CD4-positive, alpha-beta T cell treated with Interleukin-6 at 100 ng/mL for 8 hours (primary cell): ENCODE measurements around the gene AGBL3.

Experiments
- DNase-seq: peaks from one replicate; pipeline ENCODE4 v3.0.0-alpha.2; 2020; ENCODE audit warnings: mixed read lengths, low spot score

Gene AGBL3

DNA sequence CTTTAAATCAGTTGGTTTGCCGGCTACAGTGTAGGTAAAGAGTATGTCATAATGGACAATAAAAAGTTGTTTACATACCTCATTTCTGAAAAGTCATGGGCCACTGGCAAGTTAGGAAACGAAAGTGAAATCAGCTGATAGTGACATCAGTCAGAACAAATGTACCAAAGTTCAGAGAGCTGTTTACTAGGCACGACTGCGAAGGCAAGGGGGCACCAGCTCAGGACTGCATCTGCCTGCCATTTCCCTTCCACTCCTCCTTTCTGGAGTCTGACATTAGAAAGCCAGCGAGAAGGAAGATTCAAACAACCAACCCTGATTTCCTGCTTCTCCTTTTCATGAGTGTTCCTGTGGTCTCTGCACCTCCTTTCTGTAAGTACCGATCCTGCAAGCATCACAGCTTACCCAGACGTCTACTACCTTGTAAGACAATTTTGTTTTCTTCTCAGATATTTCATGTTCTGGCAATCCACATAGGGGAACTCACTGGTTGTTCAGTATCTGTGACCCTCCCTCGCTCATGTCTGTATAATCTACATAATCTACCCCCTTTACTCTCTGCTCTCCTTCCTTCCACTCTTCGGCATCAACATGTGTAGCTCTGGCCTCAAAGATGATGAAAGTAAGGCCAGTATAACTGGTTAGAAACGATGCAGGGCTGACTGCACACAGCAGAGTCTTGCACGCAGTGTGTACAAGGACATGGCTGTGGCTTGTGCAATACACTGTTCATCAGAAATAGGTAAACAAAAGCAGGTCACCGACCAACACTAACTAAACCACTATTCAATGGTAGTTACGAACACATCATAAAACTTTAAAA, 161.8 kb downstream of the AGBL3 start, which contains the start of gene TMEM140:
Gene TMEM140 (plus strand): TSS at position 174 of the 823 bp plus-strand sequence. CDS start 16,370 bp downstream, outside the sequence.
- peak; percentile 74 for DNase-seq

DNA sequence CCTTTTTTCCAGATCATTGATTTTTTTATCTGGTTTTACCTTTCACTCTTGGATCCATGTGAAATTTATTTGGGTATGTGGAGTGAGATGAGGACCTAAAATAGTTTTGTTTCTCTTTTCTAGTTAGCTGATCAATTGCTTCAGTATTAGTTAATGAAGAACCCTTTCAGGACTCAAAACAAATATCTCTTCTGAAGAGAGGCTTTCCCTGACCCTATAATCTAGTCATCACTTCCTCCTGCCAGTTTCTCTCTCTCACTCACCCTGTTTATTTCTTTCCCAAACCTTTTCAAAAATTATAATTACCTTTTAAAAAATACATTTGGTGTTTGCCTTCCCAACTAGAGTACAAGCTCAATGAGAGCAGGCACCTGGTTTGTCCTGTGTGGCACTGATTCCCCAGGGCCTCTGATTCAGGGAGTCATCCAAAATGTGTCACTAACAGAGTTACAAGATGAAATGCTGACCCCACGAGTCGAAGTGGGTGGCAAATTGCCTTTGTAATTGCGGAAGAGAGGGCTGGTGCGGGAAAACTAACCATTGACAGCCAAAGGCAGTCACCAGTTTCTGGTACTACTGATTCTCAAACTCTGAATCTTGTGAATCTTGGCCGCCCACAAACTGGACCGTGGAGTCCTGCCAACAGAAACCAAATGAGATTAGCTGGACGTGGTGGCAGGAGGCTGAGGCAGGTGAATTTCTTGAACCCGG, 163.9 kb downstream of the AGBL3 start:
- DNase-seq: no peak

DNA sequence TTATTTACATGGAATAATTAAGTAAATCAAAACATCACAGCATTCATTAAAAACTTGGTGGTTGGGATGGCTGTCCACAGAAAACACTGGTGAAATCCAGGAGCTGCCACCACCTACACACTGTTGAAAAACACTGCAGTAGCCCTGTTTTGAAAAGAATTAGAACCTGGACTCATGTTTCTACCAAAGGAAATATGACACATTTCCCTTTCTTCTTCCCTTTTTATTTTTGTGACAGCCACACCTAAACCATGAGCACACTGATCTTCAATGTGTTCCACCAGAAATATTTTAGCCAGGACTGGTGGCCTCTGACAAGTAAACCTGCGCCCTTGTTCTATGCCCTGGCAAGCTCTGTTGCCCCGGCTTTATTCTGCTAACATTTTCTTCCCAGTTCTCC, 164.8 kb downstream of the AGBL3 start:
- no peak for DNase-seq

DNA sequence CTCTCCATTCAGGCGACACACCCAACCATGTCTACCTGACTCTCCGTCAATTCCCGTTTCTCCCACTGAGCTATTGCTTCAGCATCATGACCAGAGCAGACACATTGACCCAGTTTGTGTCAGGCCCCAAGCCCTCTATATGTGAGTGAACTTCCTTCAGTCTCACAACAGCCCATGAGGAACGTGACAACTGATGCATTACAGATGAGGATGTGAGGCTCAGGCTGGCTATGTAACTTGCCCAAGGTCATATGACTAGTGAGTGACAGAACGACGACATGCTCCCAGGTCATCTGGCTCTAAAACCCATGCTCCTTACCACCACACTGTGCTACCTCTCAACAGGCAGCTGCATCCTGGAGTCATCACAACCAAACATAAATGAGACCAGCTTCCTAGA, 165.2 kb downstream of the AGBL3 start:
- no peak for DNase-seq

DNA sequence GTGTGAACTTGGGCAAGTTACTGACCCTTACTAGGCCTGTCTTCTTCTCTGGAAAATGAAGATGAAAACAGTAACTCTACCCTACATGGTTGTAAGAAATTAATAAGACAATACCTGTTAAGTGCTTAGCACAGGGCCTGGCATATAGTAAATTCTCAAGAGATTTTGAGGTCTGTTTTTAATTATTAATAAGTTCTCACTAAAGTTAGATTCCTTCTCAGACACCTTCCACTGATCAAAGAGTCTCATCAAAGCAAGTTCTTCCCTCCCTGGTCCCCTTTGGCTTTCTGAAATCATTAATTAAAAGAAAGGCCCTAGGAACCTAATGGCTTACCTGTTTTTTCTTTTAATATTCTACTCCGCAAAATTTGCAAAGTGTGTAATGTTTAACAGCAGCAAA, 166.1 kb downstream of the AGBL3 start:
- DNase-seq: no peak

DNA sequence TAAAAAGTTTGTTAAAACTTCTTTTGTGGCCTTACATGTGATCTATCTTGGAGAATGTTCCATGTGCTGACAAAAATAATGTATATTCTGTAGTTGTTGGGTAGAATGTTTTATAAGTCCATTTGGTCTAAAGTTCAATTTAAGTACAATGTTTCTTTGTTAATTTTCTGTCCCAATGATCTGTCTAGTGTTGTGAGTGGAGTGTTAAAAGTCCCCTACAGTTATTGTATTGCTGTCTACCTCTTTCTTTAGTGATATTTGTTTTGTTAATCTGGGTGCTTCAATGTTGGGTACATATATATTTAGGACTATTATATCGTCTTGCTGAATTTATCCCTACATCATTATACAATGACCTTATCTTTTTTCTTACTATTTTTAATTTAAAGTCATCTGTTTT, 168.4 kb downstream of the AGBL3 start:
- DNase-seq: no peak

DNA sequence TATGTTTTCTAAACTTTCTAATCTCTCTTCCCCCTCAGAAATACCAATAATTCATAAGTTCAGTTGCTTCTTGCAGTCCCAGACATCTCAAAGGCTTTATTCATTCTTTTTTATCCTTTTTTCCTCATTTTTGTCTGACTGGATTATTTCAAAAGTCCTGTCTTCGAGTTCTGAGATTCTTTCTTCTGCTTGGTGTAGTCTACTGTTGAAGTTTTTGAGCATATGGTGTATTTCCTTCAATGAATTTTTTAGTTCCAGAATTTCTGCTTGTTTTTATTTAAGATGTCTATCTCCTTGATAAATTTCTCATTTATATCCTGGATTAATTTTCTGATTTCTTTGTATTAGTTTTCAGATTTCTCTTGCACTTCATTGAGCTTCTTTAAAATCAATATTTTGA, 170.0 kb downstream of the AGBL3 start:
- no peak for DNase-seq

DNA sequence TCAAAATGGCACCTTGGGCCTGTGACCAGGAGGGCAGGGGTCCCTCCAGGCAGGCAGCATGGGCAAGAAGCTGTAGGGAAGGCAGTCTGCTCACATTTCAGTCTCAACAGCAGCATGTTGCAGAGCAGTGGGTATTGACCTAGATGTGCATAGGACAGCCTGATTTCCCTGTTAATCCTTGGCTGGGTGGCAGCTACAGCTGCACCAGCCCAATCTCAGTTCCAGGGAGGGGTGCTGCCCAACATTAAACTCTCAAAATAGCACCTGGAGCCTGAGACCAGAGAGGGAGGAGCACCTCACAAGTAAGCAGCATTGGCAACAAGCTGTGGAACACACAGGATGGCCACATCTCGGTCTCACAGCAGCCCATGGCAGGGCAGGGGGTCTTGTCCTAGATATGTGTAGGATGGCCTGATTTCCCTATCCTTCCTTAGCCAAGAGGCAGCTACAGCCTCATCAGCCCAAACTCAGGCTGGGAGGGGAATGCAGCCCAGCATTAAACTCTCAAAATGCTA, 171.9 kb downstream of the AGBL3 start:
- no peak for DNase-seq

DNA sequence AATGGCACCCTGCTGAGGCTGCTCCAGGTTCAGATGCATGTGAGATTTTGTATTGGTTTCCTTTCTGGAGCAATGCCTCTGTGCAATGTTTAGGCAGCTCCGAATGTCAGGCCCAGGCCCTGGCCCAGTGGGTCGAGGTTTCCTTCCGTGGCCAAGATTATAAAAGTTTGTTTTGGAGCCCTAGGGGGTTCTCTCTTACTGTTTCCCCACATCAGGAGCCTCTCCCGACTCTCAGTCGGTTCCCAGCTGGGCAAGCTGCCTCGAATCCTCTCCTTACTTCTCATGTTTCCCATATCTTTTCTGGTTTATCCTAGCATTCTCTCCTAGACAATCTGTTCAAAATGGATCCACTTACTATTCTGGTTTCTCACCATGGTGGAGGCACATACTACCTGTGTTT, 172.6 kb downstream of the AGBL3 start:
- no peak for DNase-seq

DNA sequence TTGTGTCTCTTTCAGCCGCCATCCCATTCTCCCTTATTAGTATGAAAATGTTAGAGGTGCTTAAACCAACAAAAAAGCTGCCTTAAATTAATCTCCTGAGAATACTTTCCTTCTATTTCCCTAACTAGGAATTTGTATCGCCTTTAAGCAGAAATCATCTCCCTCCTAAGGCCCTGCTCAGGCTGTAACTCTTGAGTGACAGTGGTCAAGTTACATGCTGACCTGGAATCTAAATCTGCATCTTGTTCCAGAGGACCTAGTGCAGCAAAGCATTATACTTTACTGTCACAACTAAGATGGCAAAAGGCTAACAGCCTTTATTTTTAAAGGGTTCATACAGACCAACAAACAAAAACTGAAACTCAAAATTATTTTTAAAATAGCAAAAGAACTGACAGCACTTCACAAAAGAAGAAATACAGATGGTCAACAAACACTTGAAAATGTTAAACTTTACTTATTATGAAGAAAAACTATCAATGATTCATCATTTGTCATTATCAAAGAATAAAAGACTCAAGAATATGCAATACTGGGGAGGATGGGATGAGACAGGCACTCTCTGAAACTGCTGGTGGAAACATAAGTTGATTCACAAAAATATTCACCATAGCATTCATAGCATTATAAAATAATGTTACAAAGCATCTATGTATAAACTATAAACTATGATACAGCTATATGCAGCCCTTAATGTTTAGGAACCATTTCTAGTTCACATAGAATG, 173.2 kb downstream of the AGBL3 start:
- DNase-seq: no peak

DNA sequence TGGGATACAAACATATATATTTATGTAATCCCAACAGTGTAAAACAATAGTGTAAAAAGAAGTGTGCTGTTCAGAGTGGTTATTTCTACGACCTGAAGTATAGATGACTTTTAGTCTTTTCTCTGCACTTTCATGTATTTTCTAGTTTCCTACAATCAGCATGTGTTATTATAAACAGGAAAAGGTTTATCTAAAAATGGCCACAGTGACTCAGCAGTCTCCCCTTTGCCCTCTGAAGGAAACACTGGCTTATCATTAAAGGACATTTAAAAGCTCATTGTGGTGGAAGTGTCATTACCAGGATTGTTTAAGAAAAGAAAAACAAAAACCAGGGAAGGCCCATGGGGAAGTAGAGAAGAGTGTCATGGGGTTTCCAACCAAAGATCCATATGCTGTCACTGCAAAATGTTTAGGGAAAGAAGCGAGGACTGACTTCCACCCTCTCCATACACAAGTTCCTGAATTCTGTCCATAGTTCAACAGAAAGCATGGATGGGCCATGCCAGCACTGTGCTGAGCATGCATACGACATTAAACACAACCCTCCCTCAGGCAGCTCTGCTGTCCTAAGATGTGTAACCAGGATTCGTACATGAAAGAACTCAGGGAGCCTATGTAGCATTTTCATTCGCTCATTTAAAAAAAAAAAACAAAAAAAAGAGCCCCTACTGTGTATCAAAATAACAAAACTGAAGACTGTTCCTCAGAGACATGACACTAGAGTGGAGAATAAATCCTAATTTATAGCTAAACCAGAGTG, 174.0 kb downstream of the AGBL3 start:
- DNase-seq: no peak

DNA sequence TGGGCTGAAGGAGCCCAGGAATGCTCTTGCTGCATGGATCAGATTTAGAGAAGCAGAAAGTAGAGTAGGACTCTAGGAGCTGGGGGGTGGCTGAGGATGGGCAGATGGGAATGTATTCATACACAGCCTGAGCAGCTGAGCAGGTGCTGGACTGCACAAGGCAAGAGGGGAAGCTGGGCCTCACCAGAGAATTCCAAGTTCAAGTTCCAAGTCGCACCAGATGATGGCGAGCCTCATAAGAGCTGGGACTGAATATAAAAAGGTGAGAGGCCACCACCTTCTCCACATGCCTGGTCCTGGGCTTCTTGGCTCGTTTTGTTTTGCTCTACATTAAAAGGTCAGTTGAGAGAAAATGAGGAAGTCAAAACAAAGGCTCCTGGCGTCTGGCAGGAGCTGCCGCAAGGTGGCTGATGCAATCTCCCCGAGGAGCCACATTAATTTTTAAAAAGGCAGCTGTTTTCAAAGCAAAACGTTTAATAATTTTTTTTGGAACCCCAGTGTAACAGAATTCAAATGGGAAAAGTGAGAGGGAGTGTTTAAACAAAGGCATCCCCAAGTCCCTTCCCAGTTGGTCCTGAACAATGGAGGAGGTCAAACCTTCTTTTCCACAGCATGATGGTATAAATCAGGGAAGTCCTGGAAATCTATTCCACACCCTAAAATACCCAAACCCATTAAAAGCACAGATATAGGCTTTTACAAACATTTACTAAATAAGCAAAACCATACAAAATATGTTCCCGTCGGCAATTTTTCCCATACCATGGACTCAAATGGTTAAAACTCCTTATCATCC, 174.7 kb downstream of the AGBL3 start:
- no peak for DNase-seq

DNA sequence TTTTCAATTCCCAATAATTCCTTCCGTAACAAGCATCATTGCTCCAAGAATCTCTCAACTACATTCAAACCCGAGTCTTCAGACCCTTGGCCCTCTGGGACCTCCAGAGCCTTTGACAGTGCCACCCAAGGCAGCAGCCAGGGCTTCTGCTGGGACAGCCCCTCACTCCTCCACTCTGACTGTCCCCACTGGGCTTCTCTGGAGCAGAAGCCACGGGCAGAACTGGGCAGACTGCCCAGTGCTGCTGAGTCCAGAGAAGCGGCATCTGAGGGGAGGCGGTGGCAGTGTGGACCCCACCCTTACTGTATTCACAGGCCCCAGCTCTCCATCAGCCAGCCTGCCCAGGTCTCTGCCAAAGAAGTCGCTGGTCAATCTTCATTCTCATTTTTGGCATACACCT, 175.4 kb downstream of the AGBL3 start:
- DNase-seq: no peak

DNA sequence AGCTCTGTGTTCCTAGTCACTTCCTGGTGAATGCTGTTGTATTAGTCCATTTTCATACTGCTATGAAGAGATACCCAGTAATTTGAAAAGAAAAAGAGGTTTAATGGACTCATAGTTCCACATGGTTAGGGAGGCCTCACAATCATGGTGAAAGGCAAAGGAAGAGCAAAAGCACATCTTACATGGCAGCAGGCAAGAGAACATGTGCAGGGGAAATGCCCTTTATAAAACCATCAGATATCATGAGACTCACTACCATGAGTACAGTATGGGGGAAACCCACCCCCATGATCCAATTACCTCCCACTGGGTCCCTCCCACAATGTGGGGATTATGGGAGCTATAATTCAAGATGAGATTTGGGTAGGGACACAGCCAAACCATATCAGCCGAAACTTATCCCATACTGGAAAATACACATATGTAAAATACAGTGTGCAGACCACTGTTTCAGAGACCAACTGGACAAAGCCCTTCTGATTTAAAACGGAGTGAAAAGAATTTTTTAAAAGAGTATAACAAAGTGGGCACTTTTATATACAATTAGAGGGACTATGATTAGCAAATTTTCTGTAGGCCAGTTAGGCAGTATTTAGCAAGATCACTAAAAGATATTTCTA, 176.2 kb downstream of the AGBL3 start:
- no peak for DNase-seq

DNA sequence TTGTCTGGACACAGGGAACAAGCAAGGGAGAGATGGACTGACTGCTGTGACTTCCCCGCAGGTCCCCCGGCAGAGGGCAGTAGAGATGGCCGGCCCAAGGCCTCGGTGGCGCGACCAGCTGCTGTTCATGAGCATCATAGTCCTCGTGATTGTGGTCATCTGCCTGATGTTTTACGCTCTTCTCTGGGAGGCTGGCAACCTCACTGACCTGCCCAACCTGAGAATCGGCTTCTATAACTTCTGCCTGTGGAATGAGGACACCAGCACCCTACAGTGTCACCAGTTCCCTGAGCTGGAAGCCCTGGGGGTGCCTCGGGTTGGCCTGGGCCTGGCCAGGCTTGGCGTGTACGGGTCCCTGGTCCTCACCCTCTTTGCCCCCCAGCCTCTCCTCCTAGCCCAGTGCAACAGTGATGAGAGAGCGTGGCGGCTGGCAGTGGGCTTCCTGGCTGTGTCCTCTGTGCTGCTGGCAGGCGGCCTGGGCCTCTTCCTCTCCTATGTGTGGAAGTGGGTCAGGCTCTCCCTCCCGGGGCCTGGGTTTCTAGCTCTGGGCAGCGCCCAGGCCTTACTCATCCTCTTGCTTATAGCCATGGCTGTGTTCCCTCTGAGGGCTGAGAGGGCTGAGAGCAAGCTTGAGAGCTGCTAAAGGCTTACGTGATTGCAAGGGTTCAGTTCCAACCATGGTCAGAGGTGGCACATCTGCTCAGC, 178.2 kb downstream of the AGBL3 start:
- DNase-seq: no peak

DNA sequence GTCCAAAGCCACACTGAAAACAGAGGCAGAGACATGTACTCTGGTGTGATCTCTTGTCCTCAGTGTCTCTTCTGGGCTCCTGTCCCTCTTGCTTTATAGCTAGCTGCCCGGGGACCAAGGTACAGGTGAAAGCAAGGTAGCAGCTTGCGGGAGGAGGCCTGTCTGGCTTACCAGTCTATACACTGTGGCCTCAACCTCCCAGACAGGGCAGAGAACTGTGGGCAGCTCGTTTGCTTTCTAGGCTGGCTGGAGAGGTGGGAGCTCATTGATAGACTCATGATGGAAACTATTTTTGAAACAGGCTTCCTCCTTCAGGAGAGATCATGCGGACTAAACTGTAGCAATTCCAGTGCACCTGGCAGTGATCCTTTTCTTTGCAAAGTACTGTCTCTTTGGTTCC, 179.6 kb downstream of the AGBL3 start:
- DNase-seq: no peak

DNA sequence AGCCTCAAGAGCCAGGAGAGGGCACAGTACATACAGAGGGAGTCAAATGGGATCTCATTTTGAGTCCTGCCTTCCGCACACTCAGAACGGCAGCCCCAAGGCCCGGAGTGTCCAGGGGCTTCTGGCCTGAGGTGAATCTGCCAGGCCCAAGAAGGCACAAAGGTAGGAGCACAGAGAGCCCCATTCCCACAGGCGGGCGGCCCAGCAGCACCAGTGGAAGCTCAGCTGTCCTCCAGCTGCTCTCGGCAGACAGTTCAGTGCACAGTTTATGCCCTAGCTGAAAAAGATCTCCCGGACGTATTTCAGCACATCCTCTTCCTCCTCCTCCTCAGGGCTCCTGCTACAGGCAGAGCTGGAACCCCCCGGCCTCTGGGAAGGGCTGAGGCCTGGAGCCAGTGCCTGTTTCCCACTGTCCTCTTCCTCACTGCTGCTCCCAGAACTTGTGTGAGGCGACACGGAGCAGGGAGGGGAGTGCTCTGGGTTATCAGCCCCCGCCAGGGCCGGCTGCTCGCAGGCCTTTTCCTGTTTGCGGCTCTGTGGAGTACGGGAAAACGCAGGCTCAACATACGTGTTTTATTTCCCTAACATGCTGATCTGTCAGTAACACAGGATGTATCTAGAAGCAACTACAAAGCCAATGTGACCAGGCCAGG, 180.2 kb downstream of the AGBL3 start:
- no peak for DNase-seq

DNA sequence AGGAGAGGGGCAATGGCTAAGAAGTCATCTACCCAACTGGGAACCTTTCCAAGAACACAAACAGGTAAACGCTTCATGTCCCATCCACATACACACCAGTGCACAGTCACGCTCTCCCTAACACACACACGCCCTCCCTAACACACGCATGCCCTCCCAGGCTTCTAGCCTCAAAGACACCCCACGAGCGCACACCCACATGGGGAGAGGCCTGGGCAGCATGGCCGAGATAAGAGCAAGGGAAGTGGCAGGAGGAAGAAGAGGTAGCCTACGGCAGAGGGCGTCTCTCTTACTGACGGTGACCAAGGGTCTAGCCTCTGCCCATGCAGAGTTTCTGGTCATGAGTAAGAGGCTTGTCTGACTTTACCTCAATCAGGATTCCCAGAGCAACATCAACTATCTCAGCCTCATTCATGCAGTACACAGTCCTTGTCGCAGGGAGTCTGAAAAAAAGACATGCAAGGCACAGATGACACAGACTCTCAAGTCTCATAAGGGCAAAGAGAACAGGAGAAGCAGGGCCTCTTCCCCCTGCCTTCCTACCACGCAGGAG, 181.1 kb downstream of the AGBL3 start:
- DNase-seq: no peak

DNA sequence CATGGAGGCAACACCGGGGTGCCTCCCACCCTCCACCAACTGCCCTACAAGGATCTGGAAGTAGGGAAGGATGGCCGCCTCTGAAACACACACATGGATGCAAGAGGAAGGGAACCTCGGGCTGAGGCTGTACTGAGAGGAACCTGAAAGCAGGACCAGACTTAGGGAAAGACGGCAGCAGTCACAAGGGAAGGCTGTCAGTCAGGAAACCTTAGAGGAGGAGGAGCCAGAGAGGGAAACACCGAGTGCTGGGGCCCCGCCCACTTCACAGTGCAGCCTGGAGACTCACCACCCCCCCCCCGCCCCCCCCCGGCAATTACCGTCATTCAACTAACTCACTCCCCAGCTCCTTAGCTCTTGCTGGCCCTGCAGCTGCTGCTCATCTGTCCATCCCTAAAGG, 181.7 kb downstream of the AGBL3 start:
- DNase-seq: peak; percentile 29
